ENCODE results near the gene EPHB2. TPM values are rescaled to one million over a fixed set of nuclear protein-coding genes. Genes with fewer than 3 reads are reported as not detected.

The EPHB2 gene
- total RNA-seq, 4 donors from 2014 or later, result 7.2 to 12.6 (median 9.1) TPM

DNA sequence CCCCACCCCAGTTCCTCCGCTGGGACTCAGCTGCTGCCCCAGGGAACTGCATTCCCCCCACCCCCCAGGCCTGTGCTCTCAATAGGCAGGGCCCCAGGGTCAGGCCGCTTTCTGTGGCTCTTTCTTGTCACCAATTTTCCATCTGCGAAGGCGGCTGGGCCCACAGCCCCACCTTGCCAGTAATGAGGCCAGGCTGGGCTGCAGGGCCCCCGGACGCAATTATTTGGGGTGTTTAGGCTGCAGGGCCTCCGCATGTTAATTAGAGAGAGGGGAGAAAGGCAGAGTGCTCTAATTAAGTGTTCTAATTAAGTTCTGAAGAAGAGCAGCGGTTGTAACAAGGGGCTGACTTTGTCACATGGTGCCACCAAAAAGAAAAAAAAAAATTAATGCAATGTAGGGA is 71.8 kb downstream of the EPHB2 start:
- Histone ChIP-seq H3K4me3 (no peak overlapping the region), H3K9me3 (no peaks in the 10 kb centered on the region), H3K4me1 (peaks cover 0 to 28% (median 16%) of the 10 kb centered on the region in 4 donors), H3K27ac (no peak overlapping the region), H3K27me3 (no peaks in the 10 kb centered on the region), H3K36me3 (peaks cover 0 to 9% (median 0%) of the 10 kb centered on the region in 3 donors)
- no peak for DNase-seq (ENCODE audit: low spot score in 2 of 2)
- no peak for TF ChIP-seq POLR2A (IDR thresholded peaks at IDR 0.05)
- TF ChIP-seq CTCF (IDR thresholded peaks at IDR 0.05), result no peak
- TF ChIP-seq EP300 (IDR thresholded peaks at IDR 0.05), result no peak
- 51 to 59% methylated on average over 8 of the region's 8 CpGs for WGBS, 2 donors

DNA sequence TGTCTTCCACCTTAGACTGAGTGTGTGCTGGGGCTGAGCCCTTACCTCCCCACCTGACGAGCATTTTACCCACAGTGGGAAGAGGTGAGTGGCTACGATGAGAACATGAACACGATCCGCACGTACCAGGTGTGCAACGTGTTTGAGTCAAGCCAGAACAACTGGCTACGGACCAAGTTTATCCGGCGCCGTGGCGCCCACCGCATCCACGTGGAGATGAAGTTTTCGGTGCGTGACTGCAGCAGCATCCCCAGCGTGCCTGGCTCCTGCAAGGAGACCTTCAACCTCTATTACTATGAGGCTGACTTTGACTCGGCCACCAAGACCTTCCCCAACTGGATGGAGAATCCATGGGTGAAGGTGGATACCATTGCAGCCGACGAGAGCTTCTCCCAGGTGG is 73.7 kb downstream of the EPHB2 start:
- H3K27ac ChIP-seq, result no peak overlapping the region
- no peaks in the 10 kb centered on the region for H3K9me3 ChIP-seq
- TF ChIP-seq CTCF (IDR thresholded peaks at IDR 0.05) (no peak), EP300 (IDR thresholded peaks at IDR 0.05) (no peak), POLR2A (IDR thresholded peaks at IDR 0.05) (no peak)
- no peak for DNase-seq (ENCODE audit: low spot score in 2 of 2)
- H3K4me3 ChIP-seq, result no peak overlapping the region
- peaks cover 0 to 9% (median 0%) of the 10 kb centered on the region in 3 donors for H3K36me3 ChIP-seq
- no peaks in the 10 kb centered on the region for H3K27me3 ChIP-seq
- peaks cover 0 to 19% (median 10%) of the 10 kb centered on the region in 4 donors for H3K4me1 ChIP-seq
- WGBS, 2 donors, result 95 to 96% methylated on average over 17 to 19 of the region's 19 CpGs

DNA sequence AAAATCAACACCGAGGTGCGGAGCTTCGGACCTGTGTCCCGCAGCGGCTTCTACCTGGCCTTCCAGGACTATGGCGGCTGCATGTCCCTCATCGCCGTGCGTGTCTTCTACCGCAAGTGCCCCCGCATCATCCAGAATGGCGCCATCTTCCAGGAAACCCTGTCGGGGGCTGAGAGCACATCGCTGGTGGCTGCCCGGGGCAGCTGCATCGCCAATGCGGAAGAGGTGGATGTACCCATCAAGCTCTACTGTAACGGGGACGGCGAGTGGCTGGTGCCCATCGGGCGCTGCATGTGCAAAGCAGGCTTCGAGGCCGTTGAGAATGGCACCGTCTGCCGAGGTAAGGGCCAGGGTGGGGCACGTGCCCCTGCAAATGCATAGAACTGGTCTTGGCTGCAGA is 74.1 kb downstream of the EPHB2 start:
- H3K27ac ChIP-seq, result no peak overlapping the region
- no peaks in the 10 kb centered on the region for H3K9me3 ChIP-seq
- TF ChIP-seq POLR2A (IDR thresholded peaks at IDR 0.05) (no peak), EP300 (IDR thresholded peaks at IDR 0.05) (no peak)
- H3K27me3 ChIP-seq, result no peaks in the 10 kb centered on the region
- H3K4me3 ChIP-seq, result no peak overlapping the region
- WGBS, 2 donors, result 95% methylated on average over 25 to 27 of the region's 27 CpGs
- peaks cover 0 to 9% (median 0%) of the 10 kb centered on the region in 3 donors for H3K36me3 ChIP-seq
- peaks cover 0 to 19% (median 8%) of the 10 kb centered on the region in 4 donors for H3K4me1 ChIP-seq
- DNase-seq (ENCODE audit: low spot score in 2 of 2), result no peak

- Histone ChIP-seq H3K4me3 (no peak overlapping the region), H3K27ac (peak overlapping the region in 1 of 4 donors; percentile 25), H3K9me3 (no peaks in the 10 kb centered on the region), H3K27me3 (no peaks in the 10 kb centered on the region), H3K4me1 (peaks cover 0 to 28% (median 18%) of the 10 kb centered on the region in 4 donors), H3K36me3 (peaks cover 0 to 9% (median 0%) of the 10 kb centered on the region in 3 donors)
- TF ChIP-seq POLR2A (IDR thresholded peaks at IDR 0.05), result no peak
- no peak for TF ChIP-seq EP300 (IDR thresholded peaks at IDR 0.05)
- DNase-seq (ENCODE audit: low spot score in 2 of 2), result no peak
- WGBS, 2 donors, result 93 to 100% methylated on average over 1 of the region's 1 CpG
Observed at GRCh38 chr1:22786101-22786500, 75.5 kb downstream of the EPHB2 start.

- Histone ChIP-seq H3K4me1 (peaks cover 0 to 32% (median 20%) of the 10 kb centered on the region in 4 donors), H3K27ac (peak overlapping the region in 1 of 4 donors; percentile 67), H3K36me3 (peaks cover 0 to 9% (median 0%) of the 10 kb centered on the region in 3 donors), H3K9me3 (no peaks in the 10 kb centered on the region), H3K27me3 (no peaks in the 10 kb centered on the region), H3K4me3 (no peak overlapping the region)
- TF ChIP-seq POLR2A (IDR thresholded peaks at IDR 0.05), result no peak
- no peak for TF ChIP-seq CTCF (IDR thresholded peaks at IDR 0.05)
- TF ChIP-seq EP300 (IDR thresholded peaks at IDR 0.05), result no peak
- DNase-seq (ENCODE audit: low spot score in 2 of 2), result no peak
- WGBS, 2 donors, result 81 to 82% methylated on average over 4 of the region's 4 CpGs
Observed at GRCh38 chr1:22786719-22787489, 76.3 kb downstream of the EPHB2 start.

DNA sequence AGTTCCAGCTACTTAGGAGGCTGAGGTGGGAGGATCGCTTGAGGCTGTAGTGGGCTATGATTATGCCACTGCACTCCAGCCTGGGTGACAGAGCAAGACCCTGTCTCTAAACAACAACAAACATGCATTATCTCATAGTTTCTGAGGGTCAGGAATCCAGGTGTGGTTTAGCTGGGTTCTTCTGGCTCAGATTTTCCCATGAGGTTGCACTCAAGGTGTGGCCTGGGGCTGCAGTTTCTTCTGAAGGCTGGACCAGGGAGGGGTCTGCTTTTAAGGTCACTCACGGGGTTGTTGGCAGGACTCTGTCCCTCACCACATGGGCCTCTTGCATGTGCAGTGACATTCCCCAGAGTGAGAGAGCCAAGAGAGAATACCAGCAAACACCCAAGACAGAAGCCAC is 77.0 kb downstream of the EPHB2 start:
- 79 to 83% methylated on average over 2 of the region's 2 CpGs for whole genome bisulfite sequencing, 2 donors
- no peak for TF ChIP-seq POLR2A (IDR thresholded peaks at IDR 0.05)
- no peak for TF ChIP-seq CTCF (IDR thresholded peaks at IDR 0.05)
- no peak for TF ChIP-seq EP300 (IDR thresholded peaks at IDR 0.05)
- H3K4me1 ChIP-seq, result peaks cover 0 to 40% (median 20%) of the 10 kb centered on the region in 4 donors
- H3K36me3 ChIP-seq, result peaks cover 0 to 9% (median 0%) of the 10 kb centered on the region in 3 donors
- no peak overlapping the region for H3K4me3 ChIP-seq
- DNase-seq (ENCODE audit: low spot score in 2 of 2), result no peak
- peak overlapping the region in 3 of 4 donors; percentile 13 to 67 (median 19) for H3K27ac ChIP-seq
- H3K9me3 ChIP-seq, result no peaks in the 10 kb centered on the region
- H3K27me3 ChIP-seq, result no peaks in the 10 kb centered on the region
